GM10248 (cell line): ENCODE results near the gene TGM2.

ENCODE experiments used
- CTCF ChIA-PET: fragments of 300-600 bp; sonication (Branson Sonifier 250); formaldehyde crosslinking; extraction: SDS; loops from one replicate; lab custom pipeline; 2021; ENCODE audit warnings: antibody characterized with exemption; lab: Yijun Ruan, JAX
- POLR2A ChIA-PET: fragments of 350-650 bp; sonication (Branson Sonifier 250); formaldehyde crosslinking; extraction: SDS; loops from one replicate; lab custom pipeline; 2020; ENCODE audit warnings: antibody characterized with exemption; lab: Yijun Ruan, JAX
- DNase-seq: peaks from one replicate; pipeline ENCODE4 v3.0.0; 2012; ENCODE audit errors: extremely low spot score
- CTCF ChIP-seq: IDR thresholded peaks from 2 replicates; pipeline ENCODE4 v1.5.1; 2012; ENCODE audit warnings: mild to moderate bottlenecking, low read depth; ENCODE audit errors: extremely low read depth, missing control alignments, control extremely low read depth

Gene TGM2

GRCh38 chr20:38141889-38142494, 23.1 kb downstream of the TGM2 start:
- ChIA-PET POLR2A (no interaction called here), CTCF (no interaction called here)
- no peak for TF ChIP-seq CTCF
- no peak for DNase-seq

- POLR2A ChIA-PET: no interaction called here
Measured at GRCh38 chr20:38141204-38141888, 23.7 kb downstream of the TGM2 start.

GRCh38 chr20:38139977-38140753, 24.9 kb downstream of the TGM2 start:
- no peak for TF ChIP-seq CTCF
- ChIA-PET POLR2A (no interaction called here), CTCF (interaction anchor here (0.8 to 2.1 kb wide), 3 partner anchors 9 to 67 kb away, joined by 3 to 8 read pairs (median 3); no protein-coding TSS in a partner anchor)
- no peak for DNase-seq

More at GRCh38 chr20:38141204-38141888, 23.7 kb downstream of the TGM2 start:
- DNase-seq: no peak
- CTCF ChIA-PET: interaction anchor here (0.8 to 2.1 kb wide), 2 partner anchors 10 to 68 kb away, joined by 3 to 8 read pairs; no protein-coding TSS in a partner anchor
- no peak for TF ChIP-seq CTCF

- CTCF ChIA-PET: interaction anchor here (1.2 to 2.1 kb wide), 3 partner anchors 12 to 66 kb away, joined by 3 to 8 read pairs (median 3); no protein-coding TSS in a partner anchor
- POLR2A ChIA-PET: no interaction called here
- no peak for DNase-seq
- TF ChIP-seq CTCF: no peak
Measured at GRCh38 chr20:38139156-38139912, 25.7 kb downstream of the TGM2 start.

GRCh38 chr20:38138086-38138778, 26.8 kb downstream of the TGM2 start:
- no peak for TF ChIP-seq CTCF
- DNase-seq: no peak
- CTCF ChIA-PET: interaction anchor here (1.2 kb wide), 1 partner anchor 25 kb away, joined by 3 read pairs; no protein-coding TSS in a partner anchor
- POLR2A ChIA-PET: no interaction called here
